ENCODE results near the gene NEURL1B. TPM values are rescaled to one million over a fixed set of nuclear protein-coding genes. Genes with fewer than 3 reads are reported as not detected.

NEURL1B gene
- polyA plus RNA-seq, 1 donor: 40.4 TPM

GRCh38 chr5:172735141-172735831 is 94.2 kb downstream of the NEURL1B start:
- no peak for DNase-seq

DNA sequence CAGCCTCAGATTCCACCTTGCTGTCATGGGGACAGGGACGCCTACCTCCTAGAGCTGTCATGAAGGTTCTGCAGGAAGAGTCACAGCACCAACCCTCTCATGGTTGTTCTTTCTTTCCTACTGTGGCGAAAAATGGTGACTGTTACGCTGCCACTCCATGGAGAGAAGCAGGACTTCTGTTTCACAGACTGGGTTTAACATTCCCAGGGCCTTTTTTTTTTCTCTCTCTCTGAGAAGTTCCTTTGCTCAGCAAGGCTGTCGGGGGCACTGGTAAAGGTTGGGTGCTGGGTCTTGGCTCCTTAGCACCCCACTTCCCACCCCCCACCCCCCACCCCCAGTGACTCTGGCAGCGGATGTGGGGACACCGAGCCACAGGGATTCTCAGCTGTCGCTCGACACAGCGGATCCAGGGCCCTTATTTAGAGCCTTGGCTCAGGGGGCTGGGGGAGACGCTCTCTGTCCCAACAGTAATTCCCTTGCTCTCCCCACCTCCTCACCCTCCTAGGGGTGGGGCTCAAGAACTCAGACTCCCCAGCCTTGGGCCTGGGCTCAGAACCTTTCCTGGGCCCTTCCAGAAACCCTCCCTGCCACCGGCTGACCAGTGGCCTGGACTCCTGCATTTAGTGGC is 95.6 kb downstream of the NEURL1B start:
- DNase-seq: no peak

GRCh38 chr5:172739375-172739774 is 98.3 kb downstream of the NEURL1B start:
- DNase-seq: no peak

DNA sequence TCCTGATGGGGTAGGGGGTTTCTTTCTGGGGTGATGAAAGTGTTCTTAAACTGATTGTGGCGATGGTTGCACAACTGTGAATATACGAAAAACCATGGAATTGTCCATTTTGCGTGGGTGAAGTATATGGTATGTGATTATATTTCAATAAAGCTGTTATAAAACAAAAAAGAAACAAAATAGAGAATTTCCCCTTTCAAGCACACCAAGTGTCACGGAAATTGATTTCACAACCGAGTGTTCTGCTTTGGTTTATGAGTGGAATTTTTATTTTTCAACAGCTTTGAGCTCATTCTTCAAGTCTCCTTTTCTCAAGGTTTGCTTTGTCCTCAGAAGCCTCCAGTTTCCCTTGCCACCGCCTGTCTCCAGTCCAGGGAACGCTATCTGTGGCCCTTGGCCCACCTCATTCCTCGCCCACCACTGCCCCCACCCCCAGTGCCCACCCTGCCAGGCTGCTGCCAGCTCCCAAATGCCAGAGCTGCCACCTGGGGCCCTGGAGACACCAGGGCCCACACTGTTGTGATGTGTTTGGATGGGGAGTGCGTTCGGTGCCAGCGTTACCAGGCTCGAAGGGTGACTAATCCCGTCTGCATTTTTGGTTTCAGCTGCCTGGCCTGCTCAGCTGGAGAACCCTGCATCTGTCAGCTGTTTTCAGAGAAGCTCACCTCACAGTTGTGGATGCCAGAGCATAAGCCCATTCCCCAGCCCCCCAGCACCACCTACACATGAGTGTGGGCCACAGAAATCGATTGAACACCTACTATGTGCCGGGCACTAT is 99.6 kb downstream of the NEURL1B start:
- peak; percentile 66 for DNase-seq

Other genes with a start within 250 kb of the NEURL1B start
- 31.8 TPM for gene SH3PXD2B, start 186.7 kb upstream of the NEURL1B start, polyA plus RNA-seq (ENCODE audit: insufficient read length)
- 70.4 TPM for gene DUSP1, start 129.9 kb downstream of the NEURL1B start, polyA plus RNA-seq (ENCODE audit: insufficient read length)
- gene ERGIC1, start 193.0 kb downstream of the NEURL1B start, polyA plus RNA-seq (ENCODE audit: insufficient read length): 89.6 TPM